HG03175 (cell line): ENCODE results near the gene EPGN.
A peak's percentile ranks its signal among the peaks of the same experiment; 100 is the strongest.

Source experiments
- ATAC-seq: cut with Tn5 transposase; IDR thresholded peaks from one replicate; pipeline ENCODE4 v1.9.1; 2021; ENCODE audit warnings: mild to moderate bottlenecking, moderate library complexity; ENCODE audit not compliant: unreplicated experiment

EPGN gene

DNA sequence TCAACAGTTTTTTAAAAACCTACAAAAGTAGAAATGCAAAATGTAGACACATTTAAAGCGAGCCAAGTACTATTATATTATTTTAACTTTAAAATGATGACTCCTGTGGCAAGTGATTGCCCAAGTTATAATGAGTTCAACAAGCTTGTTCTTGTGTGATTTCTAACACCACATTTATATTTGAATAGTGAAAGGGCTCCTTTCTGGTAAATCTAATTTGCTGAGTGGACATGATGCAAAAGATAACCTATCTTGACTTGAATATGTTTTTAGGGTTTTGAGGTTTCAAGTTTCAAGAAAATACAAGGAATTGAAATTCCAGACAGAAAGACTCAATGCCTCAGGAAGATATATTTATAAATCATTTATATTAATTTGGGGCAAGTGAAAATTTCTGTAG is 1.1 kb upstream of the EPGN start:
- no peak for ATAC-seq

DNA sequence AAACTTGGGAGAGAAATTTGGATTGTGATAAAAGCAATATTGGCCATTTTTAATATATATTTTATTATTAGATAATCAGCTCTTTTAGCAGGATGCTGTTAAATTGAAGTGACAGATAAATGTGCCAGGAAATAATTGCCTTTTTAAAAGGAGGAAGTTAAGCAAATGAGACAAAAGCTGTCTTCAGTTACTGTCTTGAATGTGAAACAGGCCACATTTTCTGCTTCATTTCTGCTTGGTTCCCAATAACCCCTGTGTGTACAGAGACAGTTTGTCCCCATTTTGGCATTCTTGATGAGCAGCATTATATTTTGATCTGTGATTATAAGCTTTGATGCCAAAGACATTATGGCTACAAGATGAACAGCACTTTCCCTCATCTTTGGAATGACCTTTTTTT is 953 bp downstream of the EPGN start:
- ATAC-seq, result no peak

DNA sequence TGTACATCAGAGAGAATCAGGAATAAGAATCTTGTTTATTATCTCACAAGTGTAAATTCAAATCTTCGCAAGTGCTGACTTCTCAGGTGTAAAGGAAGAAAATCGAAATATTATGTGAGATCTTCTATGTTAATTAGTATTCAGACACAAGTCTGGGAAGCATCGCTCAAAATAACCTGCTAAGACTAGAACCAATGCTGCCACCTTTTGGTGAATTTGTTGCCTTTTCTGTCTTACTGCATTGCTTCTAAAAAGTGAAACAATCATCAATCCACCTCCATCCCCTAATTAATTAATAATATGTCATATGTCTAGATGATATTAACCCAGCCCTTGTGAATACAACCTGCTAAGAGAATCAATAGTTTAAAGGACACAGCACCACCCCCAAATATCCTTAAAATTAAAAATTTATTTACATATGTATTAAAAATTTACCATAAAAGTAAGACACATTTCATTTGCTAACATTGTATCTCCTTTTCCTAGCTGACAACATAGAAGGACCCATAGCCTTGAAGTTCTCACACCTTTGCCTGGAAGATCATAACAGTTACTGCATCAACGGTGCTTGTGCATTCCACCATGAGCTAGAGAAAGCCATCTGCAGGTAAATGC is 3.5 kb downstream of the EPGN start:
- peak; percentile 70 for ATAC-seq

DNA sequence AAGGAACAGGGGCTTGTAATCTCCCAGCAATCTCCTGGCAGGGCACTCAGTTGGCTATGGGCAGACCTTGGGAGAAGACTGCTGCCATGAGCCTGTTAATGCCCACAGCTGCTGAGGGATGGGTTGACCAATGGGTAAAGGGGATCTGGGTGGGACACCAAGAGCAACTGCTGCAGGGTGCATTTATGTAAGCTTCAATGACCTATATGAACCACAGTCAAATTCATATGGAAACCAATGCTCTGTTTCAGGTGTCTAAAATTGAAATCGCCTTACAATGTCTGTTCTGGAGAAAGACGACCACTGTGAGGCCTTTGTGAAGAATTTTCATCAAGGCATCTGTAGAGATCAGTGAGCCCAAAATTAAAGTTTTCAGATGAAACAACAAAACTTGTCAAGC is 6.1 kb downstream of the EPGN start:
- no peak for ATAC-seq

DNA sequence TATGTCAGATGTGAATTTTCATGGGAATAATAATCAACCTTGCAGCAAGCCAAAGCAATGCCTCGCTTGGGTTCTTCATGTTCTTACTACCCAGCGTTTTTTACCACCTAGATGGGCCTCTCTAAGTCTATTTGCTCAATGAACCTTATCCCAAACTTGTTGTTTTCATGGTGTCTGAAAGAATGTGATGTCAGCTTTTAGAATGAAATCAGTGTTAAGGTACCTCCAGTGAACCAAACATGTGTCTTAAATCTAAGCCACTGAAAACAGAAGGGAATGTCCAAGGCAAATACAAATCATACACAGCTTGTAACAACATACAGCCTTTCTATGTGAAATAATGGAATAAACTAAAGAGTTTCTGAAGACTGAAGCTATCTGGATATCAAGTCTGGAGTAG is 6.7 kb downstream of the EPGN start:
- no peak for ATAC-seq

DNA sequence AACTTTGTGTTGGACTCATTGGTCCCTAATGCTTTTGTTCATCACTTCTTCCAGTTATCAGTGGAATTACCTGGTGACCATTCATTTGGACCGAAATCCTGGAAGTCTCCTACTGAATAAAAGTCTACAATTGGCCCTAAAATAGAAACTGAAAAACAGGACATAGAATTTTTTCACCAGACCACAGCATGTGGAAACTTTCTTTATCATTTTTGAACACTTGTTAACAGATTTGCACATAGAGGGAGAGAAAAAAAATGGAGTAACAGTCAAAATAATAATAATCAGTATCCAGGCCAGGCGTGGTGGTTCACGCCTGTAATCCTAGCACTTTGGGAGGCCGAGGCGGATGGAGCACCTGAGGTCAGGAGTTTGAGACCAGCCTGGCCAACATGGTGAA is 7.1 kb downstream of the EPGN start:
- no peak for ATAC-seq

DNA sequence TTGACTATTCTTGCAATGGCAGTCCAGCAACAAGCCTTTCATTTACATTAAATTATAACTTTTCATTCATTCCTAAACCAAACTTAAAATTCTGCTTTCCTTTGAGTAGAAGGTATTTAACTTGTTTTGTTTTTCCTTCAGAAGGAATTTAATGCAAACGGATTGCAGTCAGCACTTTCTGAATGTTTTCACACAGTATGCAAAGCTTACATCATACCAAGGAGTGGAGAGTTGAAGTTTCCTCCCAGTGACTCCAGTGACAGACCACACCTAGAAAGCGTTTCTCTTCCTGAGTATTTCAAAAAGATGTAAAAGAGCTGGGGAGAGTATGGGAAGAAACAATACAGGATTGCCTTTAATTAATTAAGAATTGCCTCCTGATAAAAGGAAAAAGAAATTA is 8.1 kb downstream of the EPGN start:
- no peak for ATAC-seq

DNA sequence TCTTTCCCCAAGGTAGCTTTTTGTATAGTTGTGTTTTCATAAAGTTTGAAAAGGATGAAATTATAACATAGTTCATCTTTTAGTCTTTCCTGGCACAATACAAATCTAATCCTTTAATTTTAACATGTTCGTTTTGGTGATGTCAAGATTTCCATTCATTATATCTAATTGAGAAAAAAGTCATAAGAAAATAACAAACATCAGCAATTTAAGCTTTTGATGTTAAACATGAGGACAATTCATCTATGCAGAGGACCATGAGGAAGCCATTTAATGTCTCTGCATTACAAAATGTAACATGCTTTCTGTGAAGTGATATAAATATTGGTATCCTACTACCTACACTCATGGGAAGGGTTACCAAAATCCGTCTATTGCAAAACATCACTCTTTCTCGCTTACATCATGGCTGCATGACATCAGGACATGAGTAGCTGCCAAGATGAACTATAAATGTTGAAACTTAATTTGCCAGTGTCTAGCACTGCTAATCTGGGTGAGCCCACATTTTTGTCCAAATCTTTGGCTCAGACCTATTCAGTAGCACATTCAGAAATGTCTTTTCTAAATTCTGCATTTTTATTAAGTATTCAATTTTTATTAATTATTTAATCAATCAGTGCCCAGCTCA is 9.5 kb downstream of the EPGN start:
- no peak for ATAC-seq

DNA sequence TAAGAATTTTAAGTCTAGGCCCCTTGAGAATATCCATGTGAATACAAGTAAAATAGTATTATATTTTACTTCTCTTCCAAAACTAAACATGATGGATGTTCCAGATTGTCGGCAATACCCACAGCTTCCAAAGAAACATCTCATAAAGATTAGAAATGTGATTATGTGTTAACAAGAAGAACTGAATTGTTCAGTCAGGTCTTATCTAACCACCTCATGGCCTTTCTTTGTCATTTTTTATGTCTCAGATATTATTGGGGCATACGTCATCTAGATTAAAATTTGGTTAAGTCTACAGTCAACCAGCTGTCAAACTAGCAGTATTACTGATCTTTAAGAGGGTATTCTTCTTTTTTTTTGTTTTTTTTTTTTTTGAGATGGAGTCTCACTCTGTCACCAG is 10.0 kb downstream of the EPGN start:
- ATAC-seq, result no peak

DNA sequence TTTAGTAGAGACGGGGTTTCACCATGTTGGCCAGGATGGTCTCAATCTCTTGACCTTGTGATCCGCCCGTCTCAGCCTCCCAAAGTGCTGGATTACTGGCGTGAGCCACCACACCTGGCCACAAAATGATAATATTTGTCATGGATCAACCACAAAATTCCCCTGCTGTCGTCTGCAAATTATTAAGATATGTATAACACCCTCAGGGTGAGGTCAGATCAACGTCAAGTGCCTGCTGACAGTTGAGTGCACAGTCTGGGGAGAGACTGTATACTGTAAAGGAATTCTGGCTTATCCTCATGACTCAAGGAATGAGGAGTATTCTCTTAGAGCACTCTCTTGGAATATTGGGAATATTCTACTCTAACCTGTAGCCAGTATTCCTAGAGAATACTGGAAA is 11.2 kb downstream of the EPGN start:
- ATAC-seq, result no peak

DNA sequence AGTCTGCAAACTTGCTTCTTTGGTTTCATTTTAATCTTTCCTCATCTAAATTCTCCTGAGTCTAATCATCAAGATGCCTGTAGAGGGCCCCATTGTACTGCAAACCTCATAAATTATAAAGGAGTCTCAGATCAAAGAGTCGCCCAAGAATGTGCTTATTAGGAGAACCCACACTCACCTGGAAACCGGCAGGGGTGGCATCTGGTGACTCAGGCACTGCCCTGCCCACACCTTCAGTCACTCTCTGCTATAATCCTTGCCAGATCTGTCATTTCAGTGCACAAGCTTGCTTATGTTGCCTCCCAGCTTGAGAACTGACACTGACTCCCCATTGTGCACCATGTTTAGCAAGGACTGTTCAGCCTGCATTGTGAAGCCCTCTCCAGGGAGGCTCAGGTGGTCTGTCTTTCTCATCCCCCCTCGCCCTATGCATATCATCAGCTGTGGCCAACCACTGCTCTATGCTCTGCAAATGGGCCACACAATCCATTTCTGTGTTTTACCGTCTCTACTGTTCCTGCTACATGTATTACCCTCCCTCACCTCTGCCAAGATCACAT is 12.4 kb downstream of the EPGN start:
- ATAC-seq, result peak; percentile 84

DNA sequence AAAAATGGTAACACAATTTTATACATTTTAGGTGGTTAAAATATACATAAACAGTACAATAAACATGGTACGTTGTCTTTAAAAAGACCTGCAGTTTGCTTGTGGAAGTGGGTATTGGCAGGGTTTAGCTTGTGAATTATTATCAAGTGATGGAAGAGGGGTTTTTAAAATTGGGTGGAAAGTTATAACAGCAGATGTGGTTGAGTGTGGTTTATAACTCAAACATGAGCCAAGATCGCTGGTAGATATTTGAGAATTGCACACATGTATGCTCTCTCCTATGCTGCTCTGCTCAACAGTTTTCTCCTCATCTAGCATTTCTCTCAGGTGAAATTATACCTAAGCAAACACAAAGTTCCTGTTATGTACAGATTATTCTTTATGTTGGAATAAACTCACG is 14.0 kb downstream of the EPGN start:
- ATAC-seq, result no peak

DNA sequence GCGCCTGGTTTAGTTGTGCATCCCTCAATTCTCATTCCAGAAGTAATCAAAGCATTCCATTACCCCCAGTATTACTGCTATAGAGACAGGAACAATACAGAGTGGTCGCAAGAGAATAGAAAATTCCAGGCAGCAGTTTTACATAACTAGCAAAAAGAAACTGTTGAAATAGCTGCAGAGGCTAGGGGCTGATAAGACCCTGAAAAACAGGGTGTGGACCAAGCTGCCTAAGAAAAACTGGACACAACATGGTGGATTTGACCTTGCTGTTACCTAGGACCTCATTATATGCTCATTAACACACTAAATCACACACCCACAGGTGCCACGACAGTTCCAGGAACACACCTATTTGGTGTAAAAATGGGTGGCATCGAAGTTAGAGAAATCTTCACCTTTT is 15.4 kb downstream of the EPGN start:
- no peak for ATAC-seq

DNA sequence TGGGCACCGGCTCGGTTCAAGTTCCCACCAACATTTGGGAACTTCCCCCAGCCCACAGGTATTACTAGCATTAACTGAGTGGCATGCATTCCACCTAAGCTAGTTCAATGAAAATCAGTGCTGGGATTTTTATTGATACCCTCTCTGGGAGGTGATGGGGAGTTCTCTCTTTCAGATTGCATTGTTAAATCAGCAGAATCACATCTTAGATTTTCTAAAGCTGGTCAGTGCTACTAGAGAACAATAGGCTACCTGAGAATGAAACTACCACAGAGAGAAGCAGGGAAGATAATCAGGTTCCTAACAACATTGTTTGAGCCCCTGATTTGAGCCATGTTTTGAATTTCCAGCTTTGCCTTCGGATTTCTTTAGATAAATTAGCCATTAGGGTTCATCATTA is 16.0 kb downstream of the EPGN start:
- ATAC-seq, result no peak

DNA sequence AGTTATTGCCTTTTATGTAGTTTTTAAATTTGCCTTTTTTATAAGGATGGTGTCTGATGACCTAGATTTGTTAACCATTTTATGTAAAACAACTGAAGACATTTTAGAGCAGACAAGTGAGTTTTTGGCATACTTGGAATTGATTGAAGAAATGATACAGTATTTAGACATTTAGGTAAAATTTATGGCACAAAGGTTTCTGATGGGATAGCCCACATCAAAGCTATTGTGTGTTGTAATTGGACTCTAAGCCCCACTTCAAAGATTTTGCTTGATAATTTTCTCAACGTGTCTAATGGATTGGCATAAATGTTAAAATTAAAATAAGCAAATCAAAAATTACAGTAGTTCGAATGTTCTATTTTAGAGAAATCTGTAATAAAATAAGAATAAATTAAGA is 17.6 kb downstream of the EPGN start:
- ATAC-seq, result no peak

DNA sequence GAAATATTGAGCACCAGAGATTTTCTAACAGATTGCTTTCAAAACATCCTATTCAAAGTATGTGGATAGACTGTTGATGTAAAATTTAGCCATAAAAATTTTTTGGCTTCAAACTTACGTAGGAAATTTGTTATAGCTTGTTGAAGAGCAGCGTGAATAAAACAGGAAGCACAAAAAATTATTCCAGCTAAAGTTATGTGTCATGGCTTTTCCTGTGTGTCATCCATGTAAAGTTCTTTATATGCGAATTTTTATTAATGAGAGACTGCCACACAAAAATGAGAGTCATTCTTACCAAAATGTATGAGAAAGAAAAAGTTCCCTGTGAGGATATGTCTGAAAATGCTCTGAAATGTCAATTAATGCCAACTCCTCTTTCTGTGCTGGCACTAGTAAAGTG is 19.5 kb downstream of the EPGN start:
- ATAC-seq, result no peak

DNA sequence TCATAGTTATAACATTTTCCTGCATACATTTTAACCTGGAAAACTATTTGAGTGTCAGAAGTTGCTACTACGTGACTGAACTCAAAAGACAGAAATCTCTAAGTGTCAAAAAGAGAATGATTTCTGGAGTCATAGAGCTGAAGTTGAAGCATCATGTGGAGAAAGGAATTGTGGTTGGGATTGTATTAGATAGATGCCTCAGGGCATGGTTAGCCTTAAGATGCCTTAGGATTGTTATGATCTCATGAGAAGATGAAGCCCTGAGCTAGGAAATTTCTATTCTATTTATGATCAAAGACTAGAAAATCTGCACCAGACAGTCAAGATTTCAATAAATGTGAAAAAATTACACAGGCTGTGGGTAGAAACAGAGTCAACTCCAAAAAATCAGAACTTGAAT is 20.2 kb downstream of the EPGN start:
- no peak for ATAC-seq

DNA sequence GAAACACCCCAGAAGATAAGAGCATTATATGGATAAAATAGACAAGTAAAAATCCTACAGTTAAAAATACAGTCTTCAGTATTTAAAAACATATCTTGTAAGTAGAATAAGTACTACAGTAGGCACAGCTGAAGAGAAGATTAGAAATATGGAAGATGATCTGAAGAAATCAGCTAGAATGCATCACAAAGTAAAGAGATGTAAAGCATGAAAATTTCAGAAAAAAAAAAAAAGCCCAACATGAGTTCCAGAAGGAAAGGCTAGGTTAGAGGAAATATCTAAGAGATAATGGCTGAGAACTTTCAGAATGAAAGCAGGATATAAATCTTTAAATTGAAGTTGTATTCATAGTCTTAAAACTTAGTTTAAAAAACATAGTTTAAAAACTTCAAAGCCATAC is 21.0 kb downstream of the EPGN start:
- no peak for ATAC-seq

DNA sequence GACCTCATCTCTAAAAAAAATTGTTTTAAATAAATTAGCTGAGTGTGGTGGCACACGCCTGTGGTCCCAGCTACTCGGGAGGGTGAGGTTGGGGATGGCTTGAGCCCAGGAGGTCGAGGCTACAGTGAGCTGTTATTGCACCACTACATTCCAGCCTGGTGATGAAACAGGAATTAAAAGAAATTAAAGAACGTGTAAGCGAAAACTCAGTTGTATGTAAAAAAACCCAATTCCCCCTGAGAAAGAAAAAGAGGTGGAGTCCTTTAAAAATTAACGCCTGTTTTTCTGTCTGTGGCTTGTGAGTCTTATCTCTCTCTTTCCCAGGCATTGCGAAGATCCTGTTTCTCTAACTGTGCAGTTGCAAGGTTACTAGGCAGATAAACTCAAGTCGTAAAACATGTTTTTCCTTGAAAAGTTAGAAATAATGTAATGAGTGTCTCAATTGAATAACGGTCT is 22.1 kb downstream of the EPGN start:
- ATAC-seq, result no peak

DNA sequence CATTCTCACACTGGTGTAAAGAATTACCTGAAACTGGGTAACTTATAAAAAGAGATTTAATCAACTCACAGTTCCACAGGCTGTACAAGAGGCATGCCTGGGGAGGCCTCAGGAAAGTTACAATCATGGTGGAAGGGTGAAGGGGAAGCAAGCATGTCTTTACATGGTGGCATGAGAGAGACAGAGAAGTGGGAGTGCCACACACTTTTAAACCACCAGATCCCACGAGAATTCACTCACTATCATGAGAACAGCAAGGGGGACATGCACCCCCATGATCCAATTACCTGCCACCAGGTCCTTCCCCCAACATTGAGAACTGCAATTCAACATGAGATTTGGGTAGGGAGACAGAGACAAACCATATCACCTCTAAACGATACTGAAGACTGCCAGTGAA is 23.0 kb downstream of the EPGN start:
- no peak for ATAC-seq

DNA sequence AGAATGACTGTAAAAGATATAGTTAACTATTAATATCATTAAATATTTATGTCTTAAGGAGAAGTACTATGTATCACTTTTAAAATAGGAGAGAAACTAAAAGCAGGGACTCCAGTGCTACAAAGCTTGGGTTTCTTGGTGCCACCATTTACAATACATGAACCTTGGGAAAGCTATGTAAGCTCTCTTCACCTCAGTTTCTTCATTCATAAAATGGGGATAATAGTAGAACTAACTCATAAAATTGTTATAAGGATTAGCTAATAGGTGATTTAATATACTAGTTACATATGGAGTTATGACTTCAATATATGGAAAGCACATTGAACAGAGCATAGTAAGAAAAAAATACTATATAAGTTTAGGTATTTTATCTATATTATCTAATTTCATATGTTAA is 23.7 kb downstream of the EPGN start:
- no peak for ATAC-seq

DNA sequence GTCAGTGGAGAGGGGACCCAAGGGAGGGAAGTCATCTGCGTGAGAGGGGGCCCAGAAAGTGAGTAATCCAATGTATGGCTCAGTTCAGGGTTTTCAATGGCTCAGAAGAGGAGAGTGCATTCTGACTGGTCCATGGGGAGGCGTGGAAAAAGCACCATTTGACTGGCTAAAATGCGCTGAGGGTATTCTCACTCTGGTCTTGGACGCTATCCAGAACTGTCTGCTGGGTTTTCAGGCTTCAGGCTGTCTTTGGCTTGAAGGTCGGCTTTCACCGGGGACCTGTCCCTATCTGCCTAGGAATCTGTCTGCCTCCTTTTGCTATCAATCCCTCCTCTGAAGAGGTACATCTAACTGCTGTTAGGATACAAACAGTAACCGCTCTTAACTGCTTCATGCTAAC is 26.4 kb downstream of the EPGN start:
- ATAC-seq, result no peak
